Fibroblast of the conjunctiva (primary cell): ENCODE results near the gene SATB2.

Experiments used
- DNase-seq: peaks from one replicate; pipeline ENCODE4 v3.0.0-alpha.2; 2010; ENCODE audit warnings: low read depth

The SATB2 gene

DNA sequence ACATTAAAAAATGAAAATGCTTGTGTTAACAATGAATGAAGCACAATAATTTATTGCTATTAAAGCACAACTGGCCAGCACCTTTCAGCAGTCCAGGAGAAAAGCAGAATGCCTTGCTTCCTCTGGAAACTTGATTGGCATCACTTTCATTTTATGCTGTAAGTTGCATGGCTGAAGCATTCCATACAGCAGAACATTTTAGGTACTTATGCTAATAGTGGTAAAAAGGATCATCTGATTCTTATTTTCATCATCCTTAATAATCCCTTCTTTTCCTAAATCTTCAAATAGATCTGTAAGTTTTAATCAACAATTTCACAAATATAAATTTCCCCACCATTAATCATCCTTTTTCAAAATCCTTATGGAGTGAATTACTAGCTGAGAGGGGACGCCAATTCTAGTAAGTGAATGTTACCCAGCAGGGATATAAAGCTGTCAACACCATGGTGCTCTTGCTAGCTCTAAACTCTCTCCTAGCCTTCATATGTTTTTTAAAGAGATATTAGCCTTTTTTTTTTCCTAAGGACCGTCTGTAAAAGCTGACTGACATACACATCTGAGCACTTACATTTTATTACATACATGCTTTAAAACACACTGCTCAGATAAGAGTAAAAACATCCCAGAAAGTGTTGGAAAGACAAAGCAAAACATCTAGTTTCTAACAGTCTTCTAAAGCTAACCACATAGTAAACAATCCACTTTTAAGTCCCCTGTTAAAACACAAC is 5.3 kb downstream of the SATB2 start:
- no peak for DNase-seq

- DNase-seq, result no peak
Measured at GRCh38 chr2:199449956-199450355, 7.8 kb downstream of the SATB2 start.

DNA sequence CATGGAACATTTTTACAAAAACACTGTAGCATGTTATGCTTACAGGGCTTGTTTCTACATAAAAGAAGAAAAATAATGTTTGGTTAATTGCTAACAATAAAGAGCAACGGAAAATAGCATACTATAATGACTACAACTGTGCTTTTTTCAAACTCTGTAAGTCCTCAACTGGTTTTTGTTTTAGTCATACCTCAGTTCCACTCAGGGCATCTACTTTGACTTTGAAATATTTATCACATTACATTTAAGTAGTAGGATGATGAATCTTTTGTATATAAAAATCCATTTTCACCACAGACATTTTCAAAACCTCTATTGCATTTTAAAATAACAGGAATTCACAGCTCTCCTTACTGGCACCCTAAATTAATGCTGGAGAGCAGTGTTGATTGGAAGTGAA is 8.3 kb downstream of the SATB2 start:
- no peak for DNase-seq

GRCh38 chr2:199446996-199447576 is 10.7 kb downstream of the SATB2 start:
- no peak for DNase-seq

DNA sequence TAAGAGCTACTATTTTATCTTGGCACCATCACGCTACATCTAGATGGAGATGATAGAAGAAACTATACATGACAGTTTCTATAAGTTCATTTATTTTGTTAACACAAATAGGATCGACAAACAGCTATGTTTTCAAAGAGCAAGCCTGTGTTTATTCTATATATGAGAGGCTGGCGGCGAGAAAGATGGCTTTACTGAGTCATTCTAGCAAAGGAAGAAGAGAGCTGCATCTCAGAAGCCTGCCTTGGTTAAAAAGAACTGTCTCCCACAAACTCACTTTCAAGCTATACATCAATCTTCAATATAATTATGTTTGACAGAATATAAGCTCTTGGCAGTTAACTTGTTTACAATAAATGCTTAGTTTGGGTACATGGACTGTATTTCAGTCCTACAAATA is 13.0 kb downstream of the SATB2 start:
- no peak for DNase-seq

DNA sequence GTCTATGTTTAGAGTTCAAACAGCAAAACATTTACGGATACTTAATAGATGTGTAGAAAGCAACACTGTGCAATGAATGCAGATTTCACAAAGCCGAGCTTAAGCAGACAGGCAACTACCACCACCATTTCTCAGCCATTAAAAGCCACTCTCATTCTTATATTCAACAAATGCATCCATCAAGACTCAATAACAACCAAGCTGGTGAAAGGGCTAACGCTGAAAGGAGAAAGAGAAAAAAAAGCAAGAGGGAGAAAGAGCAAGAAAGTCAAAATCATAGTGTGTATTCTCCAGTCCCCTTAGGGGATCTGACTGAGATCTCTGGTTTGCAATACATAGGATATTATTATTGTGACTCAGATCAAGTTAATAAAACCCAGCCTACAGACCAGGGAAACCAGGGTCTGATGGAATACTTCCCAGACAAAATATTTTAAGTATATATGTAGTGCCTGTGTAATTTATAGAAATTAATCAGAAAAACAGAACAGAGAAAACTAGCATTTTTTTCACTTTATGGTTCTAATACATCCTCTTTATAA is 14.1 kb downstream of the SATB2 start:
- no peak for DNase-seq

DNA sequence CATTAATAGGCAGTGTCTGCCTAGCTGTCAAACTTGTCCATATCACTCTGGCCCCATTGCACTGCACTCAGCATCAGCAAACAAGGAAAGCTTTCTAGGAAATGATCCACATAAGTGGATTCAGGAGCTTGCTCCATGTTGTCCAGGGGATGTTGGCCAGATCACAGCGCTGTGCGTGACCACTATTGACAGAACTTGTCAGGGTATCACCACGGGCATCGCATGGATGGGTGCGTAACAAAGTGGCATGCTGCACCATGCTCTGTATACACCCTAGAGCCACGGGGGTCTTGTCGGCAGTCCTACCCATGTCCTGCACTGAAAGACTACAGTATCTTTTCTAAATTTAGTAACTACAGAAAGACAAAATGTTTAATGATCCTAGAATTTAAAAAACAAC is 15.6 kb downstream of the SATB2 start:
- no peak for DNase-seq

DNA sequence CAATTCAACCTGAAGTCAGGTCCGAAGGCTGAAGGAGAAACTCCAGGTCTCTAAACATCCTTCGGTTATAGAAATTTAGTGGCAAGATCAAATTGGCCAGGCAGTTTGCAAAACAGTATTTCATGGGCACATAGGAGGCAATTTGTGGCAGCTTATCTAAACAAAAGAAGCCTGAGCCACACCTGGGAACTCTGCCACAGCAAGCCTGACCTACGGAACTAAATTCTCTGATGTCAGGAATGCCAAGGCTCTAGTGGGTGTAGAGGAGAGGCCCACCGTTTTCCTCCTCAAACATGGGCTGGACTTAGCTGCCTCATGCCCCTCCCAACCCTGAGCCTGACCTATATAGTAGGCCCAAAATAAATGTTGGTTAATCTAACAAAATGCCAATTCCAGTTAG is 16.0 kb downstream of the SATB2 start:
- DNase-seq, result no peak

- no peak for DNase-seq
Measured at GRCh38 chr2:199440118-199440517, 17.6 kb downstream of the SATB2 start.

DNA sequence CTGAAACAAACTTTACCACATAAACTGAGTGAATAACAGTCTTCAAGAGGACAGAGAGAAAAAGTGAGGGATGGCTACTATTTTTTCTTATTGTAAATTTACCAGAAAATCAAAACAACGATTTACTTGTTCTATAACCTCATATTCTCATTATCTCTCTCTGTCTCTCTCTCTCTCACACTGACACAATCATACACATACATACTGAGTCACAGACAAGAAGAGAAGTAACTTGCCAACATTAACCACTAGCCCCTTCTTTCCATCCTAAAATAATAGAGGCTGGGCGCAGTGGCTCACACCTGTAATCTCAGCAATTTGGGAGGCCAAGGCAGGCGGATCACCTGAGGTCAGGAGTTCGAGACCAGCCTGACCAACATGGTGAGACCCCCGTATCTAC is 18.2 kb downstream of the SATB2 start:
- no peak for DNase-seq

- no peak for DNase-seq
Measured at GRCh38 chr2:199439066-199439465, 18.7 kb downstream of the SATB2 start.

- no peak for DNase-seq
Measured at GRCh38 chr2:199434555-199434954, 23.2 kb downstream of the SATB2 start.

DNA sequence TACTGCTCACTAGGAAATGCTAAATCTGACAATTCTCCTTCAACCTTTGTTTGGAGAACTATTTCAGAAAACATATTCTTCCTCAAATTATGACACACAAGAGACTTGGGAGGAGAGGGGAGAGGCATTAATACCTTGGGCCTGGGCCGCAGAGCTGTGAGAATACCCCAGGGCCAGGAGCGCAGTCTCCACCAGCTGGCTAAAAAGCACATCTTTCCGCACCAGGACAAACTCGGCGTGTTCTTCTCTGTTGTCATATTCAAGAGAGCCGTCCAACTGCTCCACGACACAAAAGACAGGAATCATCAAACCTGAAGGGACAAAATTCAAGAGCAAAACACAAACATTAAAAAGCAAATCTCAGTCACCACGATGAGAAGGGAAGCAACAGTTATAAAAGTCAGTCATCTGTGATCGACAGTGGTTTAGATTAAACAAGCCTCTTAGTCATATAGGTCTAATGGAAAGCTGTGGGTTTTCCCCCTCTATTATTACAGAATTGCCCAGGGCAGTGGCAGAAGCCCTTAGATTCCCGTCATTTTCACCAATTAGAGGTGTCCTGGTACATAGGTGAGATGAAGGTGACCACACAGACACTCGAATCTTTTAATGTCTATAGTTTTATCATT is 24.4 kb downstream of the SATB2 start:
- DNase-seq, result no peak

DNA sequence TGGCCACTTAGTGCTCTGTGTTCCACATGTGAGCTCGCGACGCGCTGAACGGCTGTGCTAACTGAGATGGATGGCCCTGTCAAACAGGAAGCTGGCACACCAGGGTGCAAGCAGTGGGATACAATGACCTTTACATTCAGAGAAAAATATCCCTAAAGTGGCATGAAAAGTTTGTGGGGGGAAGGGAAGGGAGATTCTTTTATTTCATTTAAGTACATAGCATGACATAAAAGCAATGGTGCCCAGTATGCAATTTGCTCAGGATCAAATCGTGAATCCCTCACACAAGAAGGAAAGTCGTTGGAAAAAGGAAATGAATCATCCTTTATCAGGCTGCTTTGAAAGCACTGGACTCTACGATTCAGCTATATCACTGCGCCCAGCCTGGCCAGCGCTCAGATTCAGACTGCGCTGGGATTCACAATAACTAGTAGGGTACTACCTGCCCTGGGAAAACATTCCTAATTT is 26.0 kb downstream of the SATB2 start:
- DNase-seq, result no peak

GRCh38 chr2:199430214-199430613 is 27.5 kb downstream of the SATB2 start:
- DNase-seq, result no peak

DNA sequence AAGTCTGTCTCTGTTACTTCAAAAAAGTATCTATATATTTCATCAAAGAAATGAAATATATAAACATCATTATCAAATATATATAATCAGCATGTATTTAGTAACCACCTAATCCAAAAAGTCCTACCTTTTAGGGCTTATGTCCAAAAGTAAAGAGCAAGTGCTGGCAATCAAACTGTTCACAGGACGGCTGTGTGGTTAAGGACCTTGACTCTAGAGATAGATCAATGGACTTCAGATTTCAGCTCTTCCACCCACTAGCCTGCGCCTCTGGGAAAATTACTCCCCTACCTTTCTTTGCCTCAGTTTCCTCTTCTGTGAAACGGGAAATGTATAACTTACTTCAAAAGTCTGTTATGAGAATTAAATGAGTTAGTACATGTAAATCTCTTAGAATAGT is 29.4 kb downstream of the SATB2 start:
- no peak for DNase-seq

GRCh38 chr2:199424160-199424559 is 33.6 kb downstream of the SATB2 start:
- no peak for DNase-seq

GRCh38 chr2:199419428-199419827 is 38.3 kb downstream of the SATB2 start:
- no peak for DNase-seq

- DNase-seq, result no peak
Measured at GRCh38 chr2:199414465-199414864, 43.3 kb downstream of the SATB2 start.

DNA sequence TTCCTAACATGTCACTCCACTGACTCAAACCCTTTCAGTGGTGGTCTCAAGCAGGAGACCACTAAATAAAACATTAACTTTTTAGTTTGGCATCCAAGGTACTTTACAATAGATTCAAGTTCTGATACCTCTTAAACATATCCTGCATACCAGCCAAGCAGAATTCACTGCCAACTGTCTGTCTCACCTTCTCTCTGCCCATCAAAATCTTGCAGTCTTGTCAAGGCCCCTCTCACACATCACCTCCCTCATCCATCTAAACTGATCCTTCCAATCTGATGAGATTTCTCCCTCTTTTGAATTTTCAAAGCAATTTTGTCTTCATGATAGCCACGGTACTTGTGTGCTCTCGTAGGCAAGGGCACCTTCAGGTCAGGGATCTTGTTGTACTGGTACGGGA is 43.7 kb downstream of the SATB2 start:
- DNase-seq, result no peak

- no peak for DNase-seq
Measured at GRCh38 chr2:199409759-199410529, 47.8 kb downstream of the SATB2 start.

- no peak for DNase-seq
Measured at GRCh38 chr2:199407421-199407820, 50.3 kb downstream of the SATB2 start.
